Activated CD8-positive, alpha-beta memory T cell treated with anti-CD3 and anti-CD28 coated beads, Interleukin-2, amount 50 U/mL, for 24 hours (primary cell): ENCODE data around the gene PDZD2.

Experiments used
- DNase-seq: peaks from one replicate; pipeline ENCODE4 v3.0.0-alpha.2; 2020; ENCODE audit errors: extremely low read depth

PDZD2 gene

GRCh38 chr5:31924005-31924404 lies 285.1 kb downstream of the PDZD2 start:
- no peak for DNase-seq

GRCh38 chr5:31931874-31932273 lies 292.9 kb downstream of the PDZD2 start:
- no peak for DNase-seq

- no peak for DNase-seq
Measured at GRCh38 chr5:31934156-31934555, 295.2 kb downstream of the PDZD2 start.

- no peak for DNase-seq
Measured at GRCh38 chr5:31935496-31936369, 296.8 kb downstream of the PDZD2 start.

- no peak for DNase-seq
Measured at GRCh38 chr5:31936683-31937082, 297.8 kb downstream of the PDZD2 start.

- no peak for DNase-seq
Measured at GRCh38 chr5:31937226-31937625, 298.3 kb downstream of the PDZD2 start.

GRCh38 chr5:31937703-31938102 lies 298.8 kb downstream of the PDZD2 start:
- DNase-seq, result no peak

- DNase-seq, result no peak
Measured at GRCh38 chr5:31939151-31939550, 300.2 kb downstream of the PDZD2 start.

GRCh38 chr5:31941151-31941755 lies 302.3 kb downstream of the PDZD2 start:
- no peak for DNase-seq

- DNase-seq, result no peak
Measured at GRCh38 chr5:31942546-31942945, 303.6 kb downstream of the PDZD2 start.

- no peak for DNase-seq
Measured at GRCh38 chr5:31944684-31945445, 305.9 kb downstream of the PDZD2 start.

- no peak for DNase-seq
Measured at GRCh38 chr5:31948006-31948405, 309.1 kb downstream of the PDZD2 start.

- DNase-seq, result no peak
Measured at GRCh38 chr5:31952067-31952466, 313.1 kb downstream of the PDZD2 start.

GRCh38 chr5:31954091-31954490 lies 315.2 kb downstream of the PDZD2 start:
- DNase-seq, result no peak

GRCh38 chr5:31957151-31957550 lies 318.2 kb downstream of the PDZD2 start:
- DNase-seq, result no peak

GRCh38 chr5:31962351-31962751 lies 323.4 kb downstream of the PDZD2 start:
- no peak for DNase-seq

GRCh38 chr5:31962871-31963307 lies 324.0 kb downstream of the PDZD2 start:
- no peak for DNase-seq

GRCh38 chr5:31963358-31964006 lies 324.6 kb downstream of the PDZD2 start:
- DNase-seq, result no peak

- DNase-seq, result no peak
Measured at GRCh38 chr5:31964007-31964360, 325.1 kb downstream of the PDZD2 start.

- DNase-seq, result no peak
Measured at GRCh38 chr5:31965227-31965626, 326.3 kb downstream of the PDZD2 start.

GRCh38 chr5:31966936-31967335 lies 328.0 kb downstream of the PDZD2 start:
- DNase-seq, result no peak

GRCh38 chr5:31967461-31967860 lies 328.5 kb downstream of the PDZD2 start:
- DNase-seq, result no peak
